Measurements from ENCODE around the gene VANGL1.

The VANGL1 gene

DNA sequence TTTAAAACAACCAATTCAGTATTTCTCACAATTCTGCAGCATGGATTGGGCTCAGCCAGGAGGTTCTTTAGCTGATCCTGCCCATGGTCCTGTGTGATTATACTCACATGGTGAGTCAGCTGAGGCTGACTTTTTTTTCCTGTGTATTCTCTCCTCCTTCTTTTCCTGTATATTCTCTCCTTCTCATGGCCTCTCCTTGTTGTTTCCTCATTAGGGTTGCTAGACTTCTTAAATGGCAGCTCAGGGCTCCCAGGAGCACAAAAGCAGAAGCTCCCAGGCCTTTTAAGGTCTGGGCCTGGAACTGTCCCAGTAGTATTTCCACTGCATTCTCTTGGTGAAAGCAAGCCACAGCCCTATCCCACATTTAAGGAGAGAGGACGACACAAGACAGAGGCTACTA lies 26.8 kb downstream of the VANGL1 start:
- DNase-seq (ENCODE audit: low read depth): no peak
- TF ChIP-seq CTCF (conservative IDR thresholded peaks at IDR 0.05; ENCODE audit: low read length): no peak
- no peak overlapping the region for H3K4me3 ChIP-seq (ENCODE audit: low read length)

GRCh38 chr1:115669002-115669673 lies 27.4 kb downstream of the VANGL1 start:
- TF ChIP-seq CTCF (conservative IDR thresholded peaks at IDR 0.05; ENCODE audit: low read length): no peak
- no peak overlapping the region for H3K4me3 ChIP-seq (ENCODE audit: low read length)
- DNase-seq (ENCODE audit: low read depth): peak; percentile 39

DNA sequence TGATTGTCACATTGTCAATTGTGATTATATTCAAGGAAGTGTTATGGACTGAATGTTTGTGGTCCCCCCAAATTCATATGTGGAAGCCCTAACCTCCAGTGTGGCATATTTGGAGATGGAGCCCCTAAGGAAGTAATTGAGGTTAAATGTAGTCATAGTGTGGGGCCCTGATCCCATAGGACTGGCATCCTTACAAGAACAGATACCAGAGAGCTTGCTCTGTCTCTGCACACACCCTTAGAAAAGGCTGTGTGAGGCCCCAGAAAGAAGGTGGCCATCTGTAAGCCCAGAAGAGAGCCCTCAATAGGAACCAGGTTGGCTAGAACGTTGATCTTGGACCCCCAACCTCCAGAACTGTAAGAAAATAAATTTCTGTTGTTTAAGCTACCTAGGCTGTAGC lies 28.1 kb downstream of the VANGL1 start:
- no peak overlapping the region for H3K4me3 ChIP-seq (ENCODE audit: low read length)
- peak; percentile 28 for DNase-seq (ENCODE audit: low read depth)
- TF ChIP-seq CTCF (conservative IDR thresholded peaks at IDR 0.05; ENCODE audit: low read length): no peak

- DNase-seq (ENCODE audit: low read depth): no peak
- no peak overlapping the region for H3K4me3 ChIP-seq (ENCODE audit: low read length)
- TF ChIP-seq CTCF (conservative IDR thresholded peaks at IDR 0.05; ENCODE audit: low read length): no peak
These were observed 28.9 kb downstream of the VANGL1 start for GRCh38 chr1:115670476-115671175.

GRCh38 chr1:115671176-115671934 lies 29.6 kb downstream of the VANGL1 start:
- DNase-seq (ENCODE audit: low read depth): no peak
- no peak overlapping the region for H3K4me3 ChIP-seq (ENCODE audit: low read length)
- TF ChIP-seq CTCF (conservative IDR thresholded peaks at IDR 0.05; ENCODE audit: low read length): no peak

DNA sequence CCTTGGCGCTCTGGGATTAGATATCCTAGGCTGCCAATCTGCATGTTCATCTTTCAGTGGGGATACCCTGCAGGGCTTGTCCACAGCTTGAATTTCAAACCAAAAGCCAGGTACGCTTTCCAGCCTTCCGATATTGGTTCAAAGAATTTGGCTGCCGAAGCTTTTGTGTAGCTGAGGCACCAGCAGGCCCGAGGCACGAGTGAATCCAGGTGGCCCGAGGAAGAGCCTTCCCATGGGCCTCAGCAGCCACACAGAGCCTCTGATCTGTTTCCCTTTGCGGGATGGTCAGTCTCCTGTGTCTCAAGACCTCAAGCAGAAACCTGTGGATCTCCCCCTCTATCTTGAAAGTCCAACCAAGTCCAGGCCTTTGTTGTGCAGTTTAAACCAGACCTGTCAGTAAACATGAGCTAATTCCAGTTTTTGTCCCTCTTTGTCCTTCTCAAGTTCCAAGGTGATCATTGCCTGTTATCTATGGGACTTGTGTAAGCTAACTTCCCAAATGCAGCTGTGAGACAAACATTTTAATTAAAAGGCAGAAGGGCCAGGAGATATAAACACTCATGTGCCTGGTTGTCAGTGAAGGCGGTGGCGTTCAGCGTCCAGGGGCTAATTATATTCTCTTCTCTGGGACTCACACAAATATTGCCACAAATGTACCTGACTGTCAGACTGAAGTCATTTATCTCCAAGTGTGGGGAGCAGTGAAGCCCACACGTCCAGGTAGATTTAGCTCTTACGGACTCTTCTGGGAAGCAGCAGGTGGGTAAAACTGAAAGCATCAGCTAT lies 30.6 kb downstream of the VANGL1 start:
- H3K4me3 ChIP-seq (ENCODE audit: low read length): no peak overlapping the region
- TF ChIP-seq CTCF (conservative IDR thresholded peaks at IDR 0.05; ENCODE audit: low read length): no peak
- no peak for DNase-seq (ENCODE audit: low read depth)

Measured in AG10803 (cell line).